SH-SY5Y (cell line): ENCODE measurements around the gene IST1.

ENCODE experiments used
- GATA2 ChIP-seq: IDR thresholded peaks from 2 replicates; pipeline ENCODE4 v1.6.1; 2011; ENCODE audit warnings: mild to moderate bottlenecking, low read depth, low read length
- GATA3 ChIP-seq: IDR thresholded peaks from 2 replicates; pipeline ENCODE4 v1.6.1; 2011; ENCODE audit warnings: low read depth, mild to moderate bottlenecking, low read length, moderate library complexity

DNA sequence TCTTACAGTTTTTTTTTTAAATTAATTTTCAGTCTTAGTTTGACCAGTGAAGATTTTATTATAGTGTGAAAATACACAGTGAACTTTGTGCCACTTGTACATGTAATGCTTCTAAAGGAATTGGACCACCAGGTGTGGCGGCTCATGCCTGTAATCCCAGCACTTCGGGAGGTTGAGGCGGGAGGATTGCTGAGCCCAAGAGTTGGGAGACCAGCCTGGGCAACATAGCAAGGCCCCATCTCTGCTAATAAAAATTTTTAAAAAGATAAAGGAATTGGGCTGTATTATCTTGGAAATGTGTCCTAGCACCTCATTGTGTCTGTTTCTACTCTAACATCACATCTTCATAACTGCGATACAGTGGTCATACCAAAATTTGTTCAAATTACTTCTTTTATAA is 3.8 kb downstream of the IST1 start:
- TF ChIP-seq GATA2 (no peak), GATA3 (no peak)
